ENCODE measurements around the gene PSMD13.

The PSMD13 gene

GRCh38 chr11:202490-202889 is 34.3 kb upstream of the PSMD13 start:
- no peak overlapping the region for H3K4me3 ChIP-seq (ENCODE audit: low read depth, low read length)
- ChIA-PET POLR2A (no interaction called here), CTCF (interaction anchor here (0.9 to 1.5 kb wide), 2 partner anchors 103 to 246 kb away, joined by 4 to 7 read pairs; no protein-coding TSS in a partner anchor)
- no peak for DNase-seq (ENCODE audit: low read depth, low spot score)
- no peak for TF ChIP-seq CTCF (IDR thresholded peaks at IDR 0.05; ENCODE audit: insufficient read depth, low read length, missing control alignments)

GRCh38 chr11:203056-203944 is 33.5 kb upstream of the PSMD13 start:
- ChIA-PET CTCF (interaction anchor here (0.9 to 1.5 kb wide), 4 partner anchors 12 to 245 kb away, joined by 3 to 7 read pairs (median 4); no protein-coding TSS in a partner anchor), POLR2A (no interaction called here)
- H3K4me3 ChIP-seq (ENCODE audit: low read depth, low read length) = no peak overlapping the region
- no peak for DNase-seq (ENCODE audit: low read depth, low spot score)
- no peak for TF ChIP-seq CTCF (IDR thresholded peaks at IDR 0.05; ENCODE audit: insufficient read depth, low read length, missing control alignments)

- no peak for TF ChIP-seq CTCF (IDR thresholded peaks at IDR 0.05; ENCODE audit: insufficient read depth, low read length, missing control alignments)
- ChIA-PET POLR2A (interaction anchor here (1.5 kb wide), 1 partner anchor 12 kb away, joined by 5 read pairs; no protein-coding TSS in a partner anchor), CTCF (interaction anchor here (1.0 to 1.5 kb wide), 3 partner anchors 11 to 244 kb away, joined by 3 to 7 read pairs (median 3); no protein-coding TSS in a partner anchor)
- no peak for DNase-seq (ENCODE audit: low read depth, low spot score)
- no peak overlapping the region for H3K4me3 ChIP-seq (ENCODE audit: low read depth, low read length)
These were observed 32.7 kb upstream of the PSMD13 start for GRCh38 chr11:203945-204586.

GRCh38 chr11:204587-205109 is 32.1 kb upstream of the PSMD13 start:
- CTCF ChIA-PET = no interaction called here
- POLR2A ChIA-PET = interaction anchor here (1.5 kb wide), 1 partner anchor 11 kb away, joined by 5 read pairs; no protein-coding TSS in a partner anchor
- no peak overlapping the region for H3K4me3 ChIP-seq (ENCODE audit: low read depth, low read length)
- no peak for DNase-seq (ENCODE audit: low read depth, low spot score)
- TF ChIP-seq CTCF (IDR thresholded peaks at IDR 0.05; ENCODE audit: insufficient read depth, low read length, missing control alignments) = no peak

DNA sequence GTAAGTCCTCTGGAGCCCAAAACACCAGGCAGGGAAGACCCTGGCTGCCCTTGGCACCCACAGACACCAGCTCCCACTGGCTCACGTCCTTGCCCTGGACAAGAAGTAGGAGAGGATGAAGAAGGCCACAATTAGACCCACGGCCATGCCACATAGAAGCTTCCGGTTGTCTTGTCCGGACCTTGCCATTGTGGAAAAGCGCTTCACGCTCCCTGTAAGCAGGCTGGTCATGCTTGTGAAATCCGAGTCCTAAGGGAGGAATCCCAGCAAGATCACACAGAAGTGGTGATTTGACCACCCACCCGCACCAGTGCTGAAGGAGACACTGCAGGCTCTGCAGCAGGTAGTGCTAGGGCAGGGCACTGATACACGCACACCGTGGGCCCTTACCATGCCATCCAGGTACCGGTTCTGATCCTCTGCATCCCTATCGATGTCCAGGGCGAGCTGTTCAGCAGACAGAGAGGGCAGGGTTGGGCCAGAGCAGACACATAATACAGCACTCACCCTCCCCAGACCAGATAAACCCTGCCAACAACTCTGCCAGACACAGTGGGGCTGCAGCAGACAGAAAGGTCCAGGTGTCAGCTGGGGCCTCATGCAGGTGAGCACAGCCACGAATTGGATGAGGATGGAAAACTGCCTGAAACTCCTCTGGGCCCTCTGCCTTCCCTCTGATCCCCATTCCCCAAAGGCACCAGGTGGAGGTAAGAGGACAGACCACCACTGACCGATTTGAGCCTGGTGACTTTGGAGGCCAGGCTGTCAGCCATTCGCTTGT is 31.4 kb upstream of the PSMD13 start:
- CTCF ChIA-PET = interaction anchor here (1.0 kb wide), 1 partner anchor 236 kb away, joined by 3 read pairs; no protein-coding TSS in a partner anchor
- POLR2A ChIA-PET = interaction anchor here (1.5 kb wide), 1 partner anchor 11 kb away, joined by 5 read pairs; no protein-coding TSS in a partner anchor
- DNase-seq (ENCODE audit: low read depth, low spot score) = no peak
- peak overlapping the region; percentile 96 for H3K4me3 ChIP-seq (ENCODE audit: low read depth, low read length)
- TF ChIP-seq CTCF (IDR thresholded peaks at IDR 0.05; ENCODE audit: insufficient read depth, low read length, missing control alignments) = no peak
